SKM-1 (cell line): Measurements from ENCODE around the gene NR2C1.

ENCODE experiments used
- DNase-seq: peaks from one replicate; lab custom pipeline; 2025; ENCODE audit not compliant: unreplicated experiment; lab: John Stamatoyannopoulos, UW

The NR2C1 gene

GRCh38 chr12:95085612-95086011 lies 12.2 kb upstream of the NR2C1 start:
- no peak for DNase-seq

- no peak for DNase-seq
Observed at GRCh38 chr12:95083938-95084337, 10.5 kb upstream of the NR2C1 start.

GRCh38 chr12:95083471-95083870 lies 10.1 kb upstream of the NR2C1 start:
- DNase-seq: no peak

GRCh38 chr12:95077341-95077740 lies 3.9 kb upstream of the NR2C1 start:
- DNase-seq: no peak

GRCh38 chr12:95074766-95075165 lies 1.3 kb upstream of the NR2C1 start:
- no peak for DNase-seq

GRCh38 chr12:95073698-95074520 lies 491 bp upstream of the NR2C1 start:
- DNase-seq: no peak

GRCh38 chr12:95070378-95070777 lies 3.0 kb downstream of the NR2C1 start:
- DNase-seq: no peak

GRCh38 chr12:95066091-95066855 lies 7.1 kb downstream of the NR2C1 start:
- no peak for DNase-seq

- no peak for DNase-seq
Observed at GRCh38 chr12:95060951-95061350, 12.5 kb downstream of the NR2C1 start.

- no peak for DNase-seq
Observed at GRCh38 chr12:95059984-95060383, 13.4 kb downstream of the NR2C1 start.

- DNase-seq: no peak
Observed at GRCh38 chr12:95057424-95057823, 16.0 kb downstream of the NR2C1 start.

- no peak for DNase-seq
Observed at GRCh38 chr12:95055057-95055456, 18.4 kb downstream of the NR2C1 start.

GRCh38 chr12:95054206-95054605 lies 19.2 kb downstream of the NR2C1 start:
- no peak for DNase-seq

GRCh38 chr12:95051241-95051640 lies 22.2 kb downstream of the NR2C1 start:
- no peak for DNase-seq

GRCh38 chr12:95037906-95038305 lies 35.5 kb downstream of the NR2C1 start:
- no peak for DNase-seq

- no peak for DNase-seq
Observed at GRCh38 chr12:95034750-95035149, 38.7 kb downstream of the NR2C1 start.

- DNase-seq: no peak
Observed at GRCh38 chr12:95022477-95022876, 50.9 kb downstream of the NR2C1 start.

- no peak for DNase-seq
Observed at GRCh38 chr12:95017482-95017881, 55.9 kb downstream of the NR2C1 start.

GRCh38 chr12:95016120-95016519 lies 57.3 kb downstream of the NR2C1 start:
- no peak for DNase-seq

- no peak for DNase-seq
Observed at GRCh38 chr12:95014554-95014953, 58.9 kb downstream of the NR2C1 start.

- DNase-seq: no peak
Observed at GRCh38 chr12:95006206-95006605, 67.2 kb downstream of the NR2C1 start.

- DNase-seq: no peak
Observed at GRCh38 chr12:95004610-95005009, 68.8 kb downstream of the NR2C1 start.
